ENCODE results near the gene APOBEC4.
"Not testable (repeated sequence)": the region's sequence is repeated elsewhere in the genome, so short reads cannot be mapped to it uniquely, and the experiment has no call there.

Gene APOBEC4

GRCh38 chr1:183652547-183653461, at the start of gene APOBEC4:
APOBEC4 (minus strand) TSS chr1:183653316; CDS start chr1:183648781, 4,535 bp downstream.
- DNase-seq (ENCODE audit: low read depth in 2 of 2) = no peak

- DNase-seq (ENCODE audit: low read depth in 2 of 2) = no peak
Observed at GRCh38 chr1:183702813-183703198, 49.7 kb upstream of the APOBEC4 start.

- no peak for DNase-seq (ENCODE audit: low read depth in 2 of 2)
Observed at GRCh38 chr1:183702087-183702812, 49.1 kb upstream of the APOBEC4 start.

- DNase-seq (ENCODE audit: low read depth in 2 of 2) = no peak
Observed at GRCh38 chr1:183699616-183700160, 46.6 kb upstream of the APOBEC4 start.

- DNase-seq (ENCODE audit: low read depth in 2 of 2) = no peak
Observed at GRCh38 chr1:183697814-183698590, 44.9 kb upstream of the APOBEC4 start.

GRCh38 chr1:183696981-183697380, 43.9 kb upstream of the APOBEC4 start:
- DNase-seq (ENCODE audit: low read depth in 2 of 2) = no peak

- DNase-seq (ENCODE audit: low read depth in 2 of 2) = no peak
Observed at GRCh38 chr1:183694755-183695154, 41.6 kb upstream of the APOBEC4 start.

GRCh38 chr1:183694066-183694465, 41.0 kb upstream of the APOBEC4 start:
- DNase-seq (ENCODE audit: low read depth in 2 of 2) = no peak

- DNase-seq (ENCODE audit: low read depth in 2 of 2) = no peak
Observed at GRCh38 chr1:183693521-183693920, 40.4 kb upstream of the APOBEC4 start.

- no peak for DNase-seq (ENCODE audit: low read depth in 2 of 2)
Observed at GRCh38 chr1:183689762-183690204, 36.7 kb upstream of the APOBEC4 start.

- DNase-seq (ENCODE audit: low read depth in 2 of 2) = no peak
Observed at GRCh38 chr1:183688341-183689060, 35.4 kb upstream of the APOBEC4 start.

GRCh38 chr1:183687546-183688304, 34.6 kb upstream of the APOBEC4 start:
- DNase-seq (ENCODE audit: low read depth in 2 of 2) = no peak

- DNase-seq (ENCODE audit: low read depth in 2 of 2) = no peak
Observed at GRCh38 chr1:183686229-183686628, 33.1 kb upstream of the APOBEC4 start.

GRCh38 chr1:183685112-183685713, 32.1 kb upstream of the APOBEC4 start:
- no peak for DNase-seq (ENCODE audit: low read depth in 2 of 2)

GRCh38 chr1:183679363-183679762, 26.2 kb upstream of the APOBEC4 start:
- DNase-seq (ENCODE audit: low read depth in 2 of 2) = not testable (repeated sequence)

- no peak for DNase-seq (ENCODE audit: low read depth in 2 of 2)
Observed at GRCh38 chr1:183678819-183679218, 25.7 kb upstream of the APOBEC4 start.

- DNase-seq (ENCODE audit: low read depth in 2 of 2) = no peak
Observed at GRCh38 chr1:183676586-183677189, 23.6 kb upstream of the APOBEC4 start.

- no peak for DNase-seq (ENCODE audit: low read depth in 2 of 2)
Observed at GRCh38 chr1:183675883-183676585, 22.9 kb upstream of the APOBEC4 start.

- no peak for DNase-seq (ENCODE audit: low read depth in 2 of 2)
Observed at GRCh38 chr1:183675381-183675780, 22.3 kb upstream of the APOBEC4 start.

Measured in stimulated activated CD4-positive, alpha-beta T cell treated with anti-CD3 and anti-CD28 coated beads, Interleukin-15, amount 100 ng/mL, for 48 hours (primary cell).